Cardiac fibroblast (primary cell): ENCODE results near the gene NOL4L.
A peak's percentile ranks its signal among the peaks of the same experiment; 100 is the strongest.

Experiments used
- DNase-seq, 2 donors: peaks; one replicate each; pipeline versions ENCODE4 v3.0.0 to v3.0.0-alpha.2; 2010; ENCODE audit warnings: low read depth in 2 of 2
- H3K4me3 ChIP-seq, 2 donors: replicated peaks in 1 of 2; 1 replicate in 1 of 2; 2 replicates in 1 of 2; pipeline ENCODE4 v1.5.1; 2011; ENCODE audit warnings: low read depth in 2 of 2, low read length in 2 of 2, mild to moderate bottlenecking in 2 of 2, moderate library complexity in 1 of 2
- TF ChIP-seq, protein P1 (sequence below): IDR thresholded peaks from one replicate; pipeline ENCODE4 v1.5.1; 2011; ENCODE audit warnings: low read depth, mild to moderate bottlenecking, low read length, inconsistent platforms

NOL4L gene

DNA sequence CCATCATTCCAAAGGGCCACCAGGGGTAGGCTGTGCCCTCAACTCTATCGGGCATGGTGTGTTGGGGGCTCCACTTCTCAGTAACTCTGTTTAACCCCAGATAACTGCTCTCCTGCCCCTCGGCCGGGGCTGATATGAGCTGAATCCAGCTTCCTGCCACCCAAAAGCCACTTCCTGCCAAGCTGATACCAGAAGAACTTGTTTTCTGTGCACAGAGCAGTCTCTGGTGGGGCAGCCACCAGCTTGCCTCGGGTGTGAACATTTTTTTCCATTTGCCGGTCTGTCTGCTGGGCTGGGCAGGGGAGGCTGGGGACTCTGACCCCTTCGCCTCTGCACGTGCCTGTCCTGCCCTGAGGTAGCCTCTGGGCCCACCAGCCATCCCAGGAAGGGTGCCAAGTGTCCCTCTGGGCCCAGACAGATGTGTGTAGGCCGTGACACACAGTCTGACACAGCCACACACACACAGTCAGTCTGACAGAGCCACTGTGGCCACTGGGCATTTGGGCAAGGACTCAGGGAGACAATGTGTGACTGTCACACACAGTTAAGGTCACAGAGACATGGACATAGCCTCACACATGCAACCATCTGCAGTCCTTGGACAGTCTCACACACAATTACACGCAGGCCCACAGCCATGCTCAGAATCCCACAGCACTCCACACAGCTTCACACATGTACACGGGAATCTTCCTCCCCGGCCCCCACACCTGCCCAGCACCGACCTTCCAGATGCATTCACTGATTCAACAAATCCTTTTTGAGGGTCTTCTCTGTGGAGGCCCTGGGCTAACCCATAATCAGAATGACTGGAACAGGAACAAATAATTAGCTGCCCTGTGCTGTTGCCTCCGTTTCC is 45.1 kb downstream of the NOL4L start:
- H3K4me3 ChIP-seq = no peak overlapping the region
- DNase-seq = no peak
- TF ChIP-seq, protein P1, sequence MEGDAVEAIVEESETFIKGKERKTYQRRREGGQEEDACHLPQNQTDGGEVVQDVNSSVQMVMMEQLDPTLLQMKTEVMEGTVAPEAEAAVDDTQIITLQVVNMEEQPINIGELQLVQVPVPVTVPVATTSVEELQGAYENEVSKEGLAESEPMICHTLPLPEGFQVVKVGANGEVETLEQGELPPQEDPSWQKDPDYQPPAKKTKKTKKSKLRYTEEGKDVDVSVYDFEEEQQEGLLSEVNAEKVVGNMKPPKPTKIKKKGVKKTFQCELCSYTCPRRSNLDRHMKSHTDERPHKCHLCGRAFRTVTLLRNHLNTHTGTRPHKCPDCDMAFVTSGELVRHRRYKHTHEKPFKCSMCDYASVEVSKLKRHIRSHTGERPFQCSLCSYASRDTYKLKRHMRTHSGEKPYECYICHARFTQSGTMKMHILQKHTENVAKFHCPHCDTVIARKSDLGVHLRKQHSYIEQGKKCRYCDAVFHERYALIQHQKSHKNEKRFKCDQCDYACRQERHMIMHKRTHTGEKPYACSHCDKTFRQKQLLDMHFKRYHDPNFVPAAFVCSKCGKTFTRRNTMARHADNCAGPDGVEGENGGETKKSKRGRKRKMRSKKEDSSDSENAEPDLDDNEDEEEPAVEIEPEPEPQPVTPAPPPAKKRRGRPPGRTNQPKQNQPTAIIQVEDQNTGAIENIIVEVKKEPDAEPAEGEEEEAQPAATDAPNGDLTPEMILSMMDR = no peak

DNA sequence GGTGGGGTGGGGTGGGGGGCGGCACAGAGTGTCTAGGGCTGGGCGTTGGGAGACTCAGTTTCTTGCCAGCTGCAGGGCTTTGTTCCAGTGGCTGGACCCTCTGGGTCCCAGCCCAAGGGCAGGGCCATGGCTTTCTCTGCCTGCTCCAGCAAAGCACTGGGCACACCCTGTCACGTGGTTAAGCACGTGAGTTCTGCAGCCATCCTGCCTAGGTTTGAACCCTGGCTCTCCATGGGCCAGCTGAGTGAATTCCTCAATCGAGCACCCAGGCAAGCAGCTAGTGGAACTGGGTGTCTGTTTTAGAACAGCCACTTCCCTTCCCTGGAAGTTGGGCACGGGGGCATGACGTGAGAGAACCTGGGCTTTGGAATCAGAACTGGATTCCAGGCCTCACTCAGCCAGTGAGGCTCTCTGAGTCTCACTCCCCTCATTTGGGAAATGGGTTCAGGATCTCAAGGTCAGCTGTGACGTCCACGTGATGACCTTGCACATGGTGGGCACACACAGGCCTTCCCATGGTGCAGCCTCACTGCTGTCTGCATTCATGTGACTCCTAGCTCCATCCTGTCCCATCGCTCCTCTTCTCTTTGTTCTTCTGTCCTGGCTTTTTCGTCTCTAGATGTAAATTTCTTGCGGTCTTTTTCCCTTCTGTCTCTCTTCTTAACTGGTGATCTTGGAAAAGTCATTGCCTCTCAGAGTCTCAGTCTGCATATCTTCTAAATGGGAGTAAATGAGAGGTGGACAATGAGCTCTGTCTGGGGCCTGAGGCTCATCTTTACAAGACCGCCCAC is 45.9 kb downstream of the NOL4L start:
- TF ChIP-seq, protein P1 = no peak
- H3K4me3 ChIP-seq = no peak overlapping the region
- DNase-seq = no peak

DNA sequence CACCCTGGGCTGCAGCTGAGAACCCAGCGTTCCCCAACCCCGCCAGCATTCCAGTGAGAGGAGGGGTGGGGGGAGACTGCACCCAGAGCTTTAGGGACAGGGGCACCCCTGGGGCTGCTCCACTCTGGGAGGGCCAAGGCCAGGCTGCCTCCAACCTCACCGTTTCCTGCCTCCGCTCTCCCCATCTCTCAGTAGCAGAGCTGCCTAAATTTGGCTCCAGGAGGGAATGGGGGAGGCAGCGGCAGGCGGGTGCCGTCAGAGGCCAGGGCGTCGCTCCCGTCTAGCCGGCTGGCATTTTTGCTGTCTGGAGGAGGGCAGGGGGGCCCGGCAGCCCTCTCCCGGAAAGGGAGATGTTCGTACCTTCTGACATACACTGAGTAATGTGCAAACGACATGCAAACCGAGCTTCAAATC is 46.6 kb downstream of the NOL4L start:
- H3K4me3 ChIP-seq = no peak overlapping the region
- DNase-seq = peak in 1 of 2 donors; percentile 52

DNA sequence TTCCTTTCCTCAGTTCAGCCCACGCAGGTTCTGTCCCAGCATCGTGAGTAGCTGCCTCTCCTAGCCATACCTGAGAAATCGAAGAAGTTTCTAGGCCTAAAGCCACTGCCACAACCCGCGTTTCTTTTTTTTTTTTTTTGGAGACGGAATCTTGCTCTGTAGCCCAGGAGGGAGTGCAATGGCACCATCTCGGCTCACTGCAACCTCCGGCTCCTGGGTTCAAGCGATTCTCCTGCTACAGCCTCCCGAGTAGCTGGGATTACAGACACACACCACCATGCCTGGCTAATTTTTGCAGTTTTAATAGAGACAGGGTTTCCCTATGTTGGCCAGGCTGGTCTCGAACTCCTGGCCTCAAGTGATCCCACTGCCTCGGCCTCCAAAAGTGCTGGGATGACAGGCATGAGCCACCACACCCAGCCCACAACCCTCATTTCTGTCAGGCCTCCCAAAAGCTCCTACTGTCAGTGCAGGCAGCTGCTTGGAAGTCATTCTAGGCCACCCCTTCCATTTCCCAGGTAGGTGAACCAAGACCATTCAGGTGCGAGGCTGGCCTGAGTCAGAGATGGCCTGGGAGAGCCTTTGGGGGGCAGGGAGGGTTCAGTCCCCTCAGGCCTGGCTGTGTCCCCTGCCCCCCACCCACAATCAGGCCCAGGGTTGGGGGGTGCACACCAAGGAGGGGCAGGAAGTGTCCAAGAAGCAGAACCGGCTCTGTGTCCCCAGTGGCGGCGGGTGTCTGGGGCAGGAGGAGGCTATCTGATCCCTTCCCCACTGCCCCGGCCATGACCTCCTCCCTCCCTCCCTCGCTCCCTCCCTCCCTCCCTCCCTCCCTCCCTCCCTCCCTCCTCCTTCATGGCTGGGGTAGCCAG is 47.2 kb downstream of the NOL4L start:
- no peak for DNase-seq
- TF ChIP-seq, protein P1 = no peak
- H3K4me3 ChIP-seq = no peak overlapping the region

More for the DNA sequence above, 46.6 kb downstream of the NOL4L start:
- TF ChIP-seq, protein P1 = no peak

DNA sequence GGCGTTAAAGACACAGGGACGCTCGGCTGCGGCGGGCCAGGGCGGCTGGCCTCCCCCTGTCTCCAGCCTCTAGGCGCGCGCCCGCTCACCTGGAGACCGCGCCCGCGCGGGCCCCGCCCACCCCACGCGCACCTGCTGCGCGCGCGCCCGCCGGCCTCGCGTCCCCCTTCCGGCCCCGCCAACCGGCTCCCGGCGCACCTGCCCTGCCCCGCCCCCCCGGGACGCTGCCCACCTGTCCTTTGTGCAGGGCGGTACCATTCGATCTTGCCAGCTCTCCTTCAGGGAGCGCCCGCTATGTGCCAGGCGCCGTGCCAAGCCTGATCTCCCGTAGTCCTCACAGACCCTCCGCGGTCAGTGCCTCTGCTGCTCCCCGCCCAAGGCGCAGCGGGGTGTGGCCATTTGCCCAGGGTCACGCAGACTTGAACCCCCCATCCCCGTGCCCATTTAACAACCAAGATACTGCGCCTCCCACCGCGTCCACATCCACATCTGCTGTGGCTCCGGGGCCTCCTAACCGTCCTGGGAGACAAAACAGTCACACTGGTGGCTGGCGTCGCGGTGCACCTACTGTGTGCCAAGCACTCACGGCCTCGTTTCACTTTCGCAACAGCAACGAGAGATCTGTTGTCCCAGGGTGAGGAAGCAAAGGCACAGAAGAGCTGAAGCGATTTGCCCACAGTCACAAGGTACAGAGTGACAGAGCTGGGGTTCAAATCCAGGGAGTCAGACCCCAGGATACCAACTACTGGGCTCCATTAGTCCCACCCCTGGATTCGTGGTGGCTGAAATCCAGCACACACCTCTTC is 48.1 kb downstream of the NOL4L start:
- TF ChIP-seq, protein P1 = no peak
- H3K4me3 ChIP-seq = peak overlapping the region in 1 of 2 donors; percentile 13
- no peak for DNase-seq
